Mesenchymal stem cell (in vitro differentiated cells and primary cell): ENCODE data around the gene MADD. TPM values are rescaled to one million over a fixed set of nuclear protein-coding genes. Genes with fewer than 3 reads are reported as not detected.
A peak's percentile ranks its signal among the peaks of the same experiment; 100 is the strongest.

ENCODE experiments used
- DNase-seq: peaks from one replicate; pipeline ENCODE4 v3.0.0-alpha.2; 2013
- H2AFZ ChIP-seq: one replicate; pipeline ENCODE4 v1.6.1; 2013; ENCODE audit warnings: low read depth, mild to moderate bottlenecking, control low read depth, inconsistent platforms, low read length, moderate library complexity
- H2AK5ac ChIP-seq: 2 replicates; pipeline ENCODE4 v1.6.1; 2013; ENCODE audit warnings: low read length, moderate library complexity, mild to moderate bottlenecking, inconsistent platforms; ENCODE audit not compliant: severe bottlenecking
- H2BK120ac ChIP-seq: one replicate; pipeline ENCODE4 v1.6.1; 2013; ENCODE audit warnings: low read depth, mild to moderate bottlenecking, inconsistent platforms, low read length, moderate library complexity
- H2BK12ac ChIP-seq, 2 experiments: one replicate each; pipeline ENCODE4 v1.6.1; 2013; ENCODE audit warnings: inconsistent platforms in 2 of 2, low read length in 2 of 2, mild to moderate bottlenecking in 2 of 2, moderate library complexity in 2 of 2, control low read depth in 1 of 2
- H2BK15ac ChIP-seq: one replicate; pipeline ENCODE4 v1.6.1; 2013; ENCODE audit warnings: mild to moderate bottlenecking, low read depth, inconsistent platforms; ENCODE audit not compliant: poor library complexity, severe bottlenecking
- H2BK5ac ChIP-seq: 2 replicates; pipeline ENCODE4 v1.6.1; 2013; ENCODE audit warnings: low read depth, mild to moderate bottlenecking, low read length, control low read depth, inconsistent platforms; ENCODE audit not compliant: poor library complexity, severe bottlenecking
- H3K14ac ChIP-seq, 2 experiments: one replicate each; pipeline ENCODE4 v1.6.1; 2013; ENCODE audit warnings: inconsistent platforms in 2 of 2, low read length in 2 of 2, control low read depth in 1 of 2, mild to moderate bottlenecking in 1 of 2, moderate library complexity in 1 of 2
- H3K18ac ChIP-seq, 2 experiments: one replicate each; pipeline ENCODE4 v1.6.1; 2013; ENCODE audit warnings: inconsistent platforms in 2 of 2, low read length in 2 of 2, control low read depth in 1 of 2, low read depth in 1 of 2, mild to moderate bottlenecking in 1 of 2
- H3K23ac ChIP-seq, 2 experiments: one replicate each; pipeline ENCODE4 v1.6.1; 2013; ENCODE audit warnings: inconsistent platforms in 2 of 2, low read length in 2 of 2, mild to moderate bottlenecking in 2 of 2, moderate library complexity in 2 of 2, control low read depth in 1 of 2
- H3K27ac ChIP-seq: 2 replicates; pipeline ENCODE4 v1.5.1; 2013; ENCODE audit warnings: mild to moderate bottlenecking, moderate library complexity, low read length, control low read depth, inconsistent platforms; ENCODE audit not compliant: poor library complexity, severe bottlenecking
- H3K27me3 ChIP-seq, 2 experiments: 2 replicates each; pipeline versions ENCODE4 v1.6.1 to v1.7.0; 2013; ENCODE audit warnings: low read length in 2 of 2, mild to moderate bottlenecking in 2 of 2, moderate library complexity in 2 of 2, control low read depth in 1 of 2, inconsistent platforms in 1 of 2; ENCODE audit not compliant: control insufficient read depth in 1 of 2, insufficient read depth in 1 of 2
- H3K36me3 ChIP-seq, 2 experiments: 2 replicates each; pipeline versions ENCODE4 v1.6.1 to v1.7.0; 2013; ENCODE audit warnings: low read length in 2 of 2, control low read depth in 1 of 2, inconsistent platforms in 1 of 2, low read depth in 1 of 2, mild to moderate bottlenecking in 1 of 2; ENCODE audit not compliant: insufficient read depth in 2 of 2, control insufficient read depth in 1 of 2
- H3K4ac ChIP-seq, 2 experiments: one replicate each; pipeline ENCODE4 v1.6.1; 2013; ENCODE audit warnings: inconsistent platforms in 2 of 2, low read length in 2 of 2, mild to moderate bottlenecking in 2 of 2, moderate library complexity in 2 of 2, control low read depth in 1 of 2, low read depth in 1 of 2
- H3K4me1 ChIP-seq: 2 replicates; pipeline ENCODE4 v1.6.1; 2013; ENCODE audit warnings: low read depth, low read length, control low read depth; ENCODE audit not compliant: control insufficient read depth, insufficient read depth
- H3K4me2 ChIP-seq: 2 replicates; pipeline ENCODE4 v1.6.1; 2013; ENCODE audit warnings: low read length, mild to moderate bottlenecking, inconsistent platforms; ENCODE audit not compliant: poor library complexity, severe bottlenecking
- H3K4me3 ChIP-seq, 2 experiments: 2 replicates each; pipeline versions ENCODE4 v1.5.1 to v1.7.0; 2013; ENCODE audit warnings: low read length in 2 of 2, mild to moderate bottlenecking in 2 of 2, control low read depth in 1 of 2, low read depth in 1 of 2; ENCODE audit not compliant: insufficient read depth in 1 of 2
- H3K79me1 ChIP-seq: replicated peaks from 2 replicates; pipeline ENCODE4 v1.6.1; 2013; ENCODE audit warnings: mild to moderate bottlenecking, control low read depth, low read length, inconsistent platforms; ENCODE audit not compliant: poor library complexity, severe bottlenecking
- H3K9ac ChIP-seq: 2 replicates; pipeline ENCODE4 v1.7.0; 2013; ENCODE audit warnings: mild to moderate bottlenecking, low read length, moderate library complexity
- H3K9me3 ChIP-seq: 2 replicates; pipeline ENCODE4 v1.7.0; 2013; ENCODE audit warnings: mild to moderate bottlenecking, low read length; ENCODE audit not compliant: control insufficient read depth
- H4K8ac ChIP-seq: one replicate; pipeline ENCODE4 v1.6.1; 2013; ENCODE audit warnings: inconsistent platforms, mild to moderate bottlenecking, low read length, moderate library complexity
- H4K91ac ChIP-seq: one replicate; pipeline ENCODE4 v1.6.1; 2013; ENCODE audit warnings: mild to moderate bottlenecking, low read length, inconsistent platforms
- WGBS: methylation state at CpG from one replicate; pipeline ENCODE4 v1.1.7; 2013; ENCODE audit warnings: mixed read lengths; 5-methylcytosine and 5-hydroxymethylcytosine counted together
- polyA plus RNA-seq, 2 experiments: library from polyadenylated mRNA; stranded (reverse); fragments of 200-250 nt; gene quantifications; one replicate each; pipeline ENCODE4 v1.2.3, GENCODE V29; 2013

Gene MADD
- 18.6 TPM for polyA plus RNA-seq (2013, experiment 1 of 2)
- 17.8 TPM for polyA plus RNA-seq (2013, experiment 2 of 2)

DNA sequence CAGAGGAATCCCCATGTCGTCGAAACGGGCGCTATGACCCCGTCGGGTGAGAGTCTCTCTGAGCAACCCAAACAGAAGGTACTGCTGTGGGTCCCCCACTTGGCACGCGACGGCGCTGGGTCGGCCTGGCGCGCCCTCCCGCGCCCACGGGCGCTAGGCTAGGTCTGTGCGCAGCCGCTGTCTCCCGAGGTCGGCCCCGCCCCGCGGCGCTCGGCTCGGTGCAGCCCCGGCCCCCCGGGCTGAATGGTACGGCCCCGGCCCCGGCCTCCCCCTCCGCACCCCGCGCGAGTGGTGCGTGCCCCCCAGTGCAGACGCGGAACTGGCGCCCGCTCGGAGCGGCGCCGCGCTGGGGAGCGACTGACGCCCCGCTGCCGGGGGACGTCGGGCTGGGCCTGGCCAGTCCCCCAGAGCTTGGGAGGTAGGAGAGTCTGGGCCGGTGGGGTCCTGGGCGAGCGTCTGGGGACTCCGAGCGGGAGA, at the start of gene MADD:
Gene MADD (plus strand): TSS at position 305 of the 477 bp plus-strand sequence.
- Histone ChIP-seq H4K91ac (peak within 1 kb of the TSS; percentile 100), H3K4ac (peak within 1 kb of the TSS; percentile 97 to 98), H2BK15ac (peak within 1 kb of the TSS; percentile 99), H3K4me1 (peaks cover 21% of the 10 kb centered on the region), H3K9me3 (no peaks in the 10 kb centered on the region), H3K4me3 (peak within 1 kb of the TSS; percentile 79 to 83), H3K27me3 (no peaks in the 10 kb centered on the region), H2BK120ac (peak within 1 kb of the TSS; percentile 99), H2BK5ac (peak within 1 kb of the TSS; percentile 92), H3K14ac (peak within 1 kb of the TSS in 1 of 2 experiments; percentile 92), H3K79me1 (peaks cover 12% of the 10 kb centered on the region), H3K9ac (peak within 1 kb of the TSS; percentile 91), H3K23ac (peak within 1 kb of the TSS; percentile 63 to 79), H3K36me3 (peaks cover 6% of the 10 kb centered on the region in 2 experiments), H4K8ac (peak within 1 kb of the TSS; percentile 98), H3K27ac (peak within 1 kb of the TSS; percentile 99), H2AFZ (peak within 1 kb of the TSS; percentile 90), H2AK5ac (peak within 1 kb of the TSS; percentile 38), H3K4me2 (peak within 1 kb of the TSS; percentile 89), H2BK12ac (peak within 1 kb of the TSS; percentile 84 to 99), H3K18ac (peak within 1 kb of the TSS; percentile 95 to 100)
- under 1% methylated on average over 38 of the region's 57 CpGs for WGBS
- DNase-seq: peak; percentile 89

DNA sequence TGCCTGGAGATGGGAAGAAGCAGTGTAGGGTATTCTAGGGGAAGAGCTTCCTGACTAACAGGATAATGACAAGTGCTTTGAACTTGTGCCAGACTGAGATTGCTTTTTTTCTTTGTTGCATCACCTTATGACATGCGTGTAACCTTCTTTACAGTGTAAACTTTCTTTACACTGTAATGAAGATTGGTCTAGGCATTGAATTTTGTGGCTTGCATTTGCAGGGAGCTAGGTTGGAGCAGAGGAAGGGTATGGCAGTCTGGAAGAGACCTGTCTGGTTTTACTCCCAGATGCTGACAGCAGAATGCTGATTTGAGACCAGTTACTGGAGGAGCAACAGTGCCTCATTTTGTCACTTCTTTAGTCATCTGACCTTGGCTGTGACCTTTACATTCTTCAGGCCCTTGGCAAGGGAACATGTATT, 49.5 kb upstream of the MADD start:
- H2BK12ac ChIP-seq: no peak overlapping the region
- H2BK15ac ChIP-seq: no peak overlapping the region
- H3K23ac ChIP-seq: no peak overlapping the region
- no peak overlapping the region for H3K18ac ChIP-seq
- H2AFZ ChIP-seq: no peak overlapping the region
- H2AK5ac ChIP-seq: peak overlapping the region; percentile 91
- peaks cover 21 to 68% of the 10 kb centered on the region in 2 experiments for H3K36me3 ChIP-seq
- peaks cover 8% of the 10 kb centered on the region for H3K79me1 ChIP-seq
- peaks cover 21% of the 10 kb centered on the region for H3K4me1 ChIP-seq
- peak; percentile 93 for DNase-seq
- H3K27me3 ChIP-seq: no peaks in the 10 kb centered on the region
- peak overlapping the region; percentile 78 for H3K27ac ChIP-seq
- H2BK5ac ChIP-seq: no peak overlapping the region
- H2BK120ac ChIP-seq: no peak overlapping the region
- peak overlapping the region; percentile 45 for H3K4me2 ChIP-seq
- peak overlapping the region; percentile 38 for H3K9ac ChIP-seq
- peak overlapping the region in 1 of 2 experiments; percentile 20 for H3K14ac ChIP-seq
- H3K4ac ChIP-seq: no peak overlapping the region
- no peak overlapping the region for H3K4me3 ChIP-seq
- no peak overlapping the region for H4K91ac ChIP-seq
- no peak overlapping the region for H4K8ac ChIP-seq
- no peaks in the 10 kb centered on the region for H3K9me3 ChIP-seq
- no CpG with 5 or more reads among the region's 1 CpG for WGBS

DNA sequence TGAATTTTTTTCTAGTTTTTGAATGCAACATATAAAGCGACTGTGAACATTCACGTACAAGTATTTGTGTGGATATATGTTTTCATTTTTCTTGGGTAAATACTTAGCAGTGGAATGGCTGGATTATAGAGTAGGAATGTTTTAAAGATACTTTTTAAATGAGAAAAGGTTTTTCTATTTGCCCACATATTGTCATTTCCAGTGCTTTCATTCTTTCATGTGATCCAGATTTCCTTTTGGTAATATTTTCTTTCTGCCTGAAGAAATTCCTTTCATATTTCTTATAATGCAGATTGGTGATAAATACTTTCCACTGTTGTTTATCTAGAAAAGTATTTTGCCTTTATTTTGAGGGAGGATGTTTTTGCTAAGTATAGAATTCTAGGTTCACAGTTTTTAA, 47.2 kb upstream of the MADD start:
- no peaks in the 10 kb centered on the region for H3K27me3 ChIP-seq
- no peaks in the 10 kb centered on the region for H3K9me3 ChIP-seq
- no peak overlapping the region for H3K9ac ChIP-seq
- no peak overlapping the region for H4K91ac ChIP-seq
- no peak overlapping the region for H2BK120ac ChIP-seq
- no peak overlapping the region for H3K4me2 ChIP-seq
- no peak overlapping the region for H3K4ac ChIP-seq
- no peak overlapping the region for H3K18ac ChIP-seq
- no peak overlapping the region for H3K14ac ChIP-seq
- H3K27ac ChIP-seq: no peak overlapping the region
- H2BK5ac ChIP-seq: no peak overlapping the region
- DNase-seq: no peak
- H4K8ac ChIP-seq: no peak overlapping the region
- peaks cover 28 to 79% of the 10 kb centered on the region in 2 experiments for H3K36me3 ChIP-seq
- H3K23ac ChIP-seq: no peak overlapping the region
- H2AK5ac ChIP-seq: no peak overlapping the region
- peaks cover 12% of the 10 kb centered on the region for H3K79me1 ChIP-seq
- peaks cover 14% of the 10 kb centered on the region for H3K4me1 ChIP-seq
- no peak overlapping the region for H2BK12ac ChIP-seq
- H2BK15ac ChIP-seq: no peak overlapping the region
- H3K4me3 ChIP-seq: no peak overlapping the region
- H2AFZ ChIP-seq: no peak overlapping the region
- WGBS: 100% methylated on average over 2 of the region's 2 CpGs

DNA sequence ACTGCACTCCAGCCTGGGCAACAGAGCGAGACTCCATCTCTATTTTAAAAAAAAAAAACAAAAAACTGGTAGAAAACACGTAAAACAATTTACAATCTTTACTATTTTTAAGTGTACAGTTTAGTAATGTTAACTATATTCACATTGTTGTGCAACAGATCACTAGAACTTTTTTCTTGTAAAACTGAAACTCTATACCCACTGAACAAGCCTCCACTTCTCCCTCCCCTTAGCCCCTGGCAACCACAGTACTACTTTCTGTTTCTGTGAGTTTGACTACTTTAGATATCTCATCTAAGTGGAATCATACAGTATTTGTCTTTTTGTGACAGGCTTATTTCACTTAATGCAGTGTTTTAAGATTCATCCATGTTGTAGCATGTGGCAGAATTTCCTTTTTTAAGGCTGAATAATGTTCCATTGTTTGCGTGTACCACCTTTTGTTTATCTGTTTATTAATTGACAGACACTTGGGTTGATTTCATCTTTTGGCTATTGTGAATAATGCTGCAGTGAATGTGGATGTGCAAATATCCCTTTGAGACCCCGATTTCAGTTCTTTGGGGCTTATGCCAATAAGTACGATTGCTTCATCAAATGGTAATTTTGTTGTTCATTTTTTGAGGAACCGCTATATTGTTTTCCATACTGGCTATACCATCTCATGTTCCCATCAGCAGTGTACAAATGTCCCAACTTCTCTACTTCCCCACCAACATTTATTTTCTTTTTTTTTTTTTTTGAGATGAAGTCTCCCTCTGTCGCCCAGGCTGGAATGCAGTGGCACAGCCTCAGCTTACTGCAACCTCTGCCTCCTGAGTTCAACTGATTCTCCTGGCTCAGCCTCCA, 44.2 kb upstream of the MADD start:
- Histone ChIP-seq H3K4ac (no peak overlapping the region), H2BK5ac (no peak overlapping the region), H4K8ac (no peak overlapping the region), H2AK5ac (no peak overlapping the region), H3K4me2 (no peak overlapping the region), H3K9ac (no peak overlapping the region), H3K36me3 (peaks cover 40 to 84% of the 10 kb centered on the region in 2 experiments), H3K4me1 (no peaks in the 10 kb centered on the region), H3K9me3 (no peaks in the 10 kb centered on the region), H3K27ac (no peak overlapping the region), H3K4me3 (no peak overlapping the region), H3K79me1 (peaks cover 16% of the 10 kb centered on the region), H4K91ac (no peak overlapping the region), H3K23ac (no peak overlapping the region), H2BK15ac (no peak overlapping the region), H2BK120ac (no peak overlapping the region), H3K18ac (no peak overlapping the region), H2AFZ (no peak overlapping the region), H2BK12ac (no peak overlapping the region), H3K27me3 (no peaks in the 10 kb centered on the region), H3K14ac (no peak overlapping the region)
- WGBS: 100% methylated on average over 5 of the region's 7 CpGs
- peak; percentile 54 for DNase-seq
